PFSK-1 (cell line): Measurements from ENCODE around the gene PDZD7.

ENCODE experiments used
- FOXP2 ChIP-seq: optimal IDR thresholded peaks from 2 replicates; pipeline ENCODE3; 2011; ENCODE audit warnings: borderline replicate concordance, control low read depth, inconsistent platforms; ENCODE audit not compliant: insufficient read depth; ENCODE audit errors: extremely low read length, extremely low read depth
- POLR2AphosphoS5 ChIP-seq: IDR thresholded peaks from 2 replicates; pipeline ENCODE4 v1.6.1; 2012; ENCODE audit warnings: low read depth, mild to moderate bottlenecking, control low read depth, low read length, moderate library complexity
- SIN3A ChIP-seq: IDR thresholded peaks from 2 replicates; pipeline ENCODE4 v1.6.1; 2012; ENCODE audit warnings: mild to moderate bottlenecking, low read length, moderate library complexity, borderline replicate concordance; ENCODE audit not compliant: insufficient read depth
- TAF1 ChIP-seq: IDR thresholded peaks from 2 replicates; pipeline ENCODE4 v1.6.1; 2012; ENCODE audit warnings: low read length, control low read depth, borderline replicate concordance; ENCODE audit not compliant: insufficient read depth
- TF ChIP-seq, protein P1 (sequence below), 2 experiments: IDR thresholded peaks; 2 replicates each; pipeline versions ENCODE4 v1.6.1 to v1.8.0; 2011 to 2012; ENCODE audit warnings: low read depth in 2 of 2, low read length in 2 of 2, control low read depth in 1 of 2, inconsistent platforms in 1 of 2, mild to moderate bottlenecking in 1 of 2, moderate library complexity in 1 of 2; ENCODE audit not compliant: insufficient read depth in 1 of 2

The PDZD7 gene

DNA sequence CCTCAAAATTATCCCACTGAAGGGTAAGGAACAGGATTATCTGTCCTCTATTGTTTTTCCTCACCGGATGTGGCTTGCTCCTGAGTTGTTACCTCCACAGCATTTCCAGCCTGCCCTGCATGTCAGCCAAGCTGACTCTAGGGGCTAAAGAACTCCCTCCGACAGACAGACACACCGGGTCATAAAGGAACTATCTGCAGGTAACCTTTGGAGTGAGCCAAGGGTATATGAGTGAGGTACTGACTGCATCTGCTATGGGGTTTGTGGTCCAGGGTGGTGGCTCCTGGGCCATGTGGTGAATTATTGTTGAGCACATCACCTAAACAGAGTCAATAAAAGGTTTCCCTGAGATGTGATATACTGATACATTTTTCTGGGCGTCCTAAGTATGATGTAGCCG, 23.9 kb upstream of the PDZD7 start:
- no peak for TF ChIP-seq SIN3A
- no peak for TF ChIP-seq POLR2AphosphoS5
- TF ChIP-seq FOXP2, result no peak
- TF ChIP-seq, protein P1, sequence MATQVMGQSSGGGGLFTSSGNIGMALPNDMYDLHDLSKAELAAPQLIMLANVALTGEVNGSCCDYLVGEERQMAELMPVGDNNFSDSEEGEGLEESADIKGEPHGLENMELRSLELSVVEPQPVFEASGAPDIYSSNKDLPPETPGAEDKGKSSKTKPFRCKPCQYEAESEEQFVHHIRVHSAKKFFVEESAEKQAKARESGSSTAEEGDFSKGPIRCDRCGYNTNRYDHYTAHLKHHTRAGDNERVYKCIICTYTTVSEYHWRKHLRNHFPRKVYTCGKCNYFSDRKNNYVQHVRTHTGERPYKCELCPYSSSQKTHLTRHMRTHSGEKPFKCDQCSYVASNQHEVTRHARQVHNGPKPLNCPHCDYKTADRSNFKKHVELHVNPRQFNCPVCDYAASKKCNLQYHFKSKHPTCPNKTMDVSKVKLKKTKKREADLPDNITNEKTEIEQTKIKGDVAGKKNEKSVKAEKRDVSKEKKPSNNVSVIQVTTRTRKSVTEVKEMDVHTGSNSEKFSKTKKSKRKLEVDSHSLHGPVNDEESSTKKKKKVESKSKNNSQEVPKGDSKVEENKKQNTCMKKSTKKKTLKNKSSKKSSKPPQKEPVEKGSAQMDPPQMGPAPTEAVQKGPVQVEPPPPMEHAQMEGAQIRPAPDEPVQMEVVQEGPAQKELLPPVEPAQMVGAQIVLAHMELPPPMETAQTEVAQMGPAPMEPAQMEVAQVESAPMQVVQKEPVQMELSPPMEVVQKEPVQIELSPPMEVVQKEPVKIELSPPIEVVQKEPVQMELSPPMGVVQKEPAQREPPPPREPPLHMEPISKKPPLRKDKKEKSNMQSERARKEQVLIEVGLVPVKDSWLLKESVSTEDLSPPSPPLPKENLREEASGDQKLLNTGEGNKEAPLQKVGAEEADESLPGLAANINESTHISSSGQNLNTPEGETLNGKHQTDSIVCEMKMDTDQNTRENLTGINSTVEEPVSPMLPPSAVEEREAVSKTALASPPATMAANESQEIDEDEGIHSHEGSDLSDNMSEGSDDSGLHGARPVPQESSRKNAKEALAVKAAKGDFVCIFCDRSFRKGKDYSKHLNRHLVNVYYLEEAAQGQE (IDR thresholded peaks at IDR 0.05; ENCODE audit: insufficient read depth in 1 of 2, low read depth in 2 of 2, low read length in 2 of 2), result no peak
- TF ChIP-seq TAF1, result no peak

DNA sequence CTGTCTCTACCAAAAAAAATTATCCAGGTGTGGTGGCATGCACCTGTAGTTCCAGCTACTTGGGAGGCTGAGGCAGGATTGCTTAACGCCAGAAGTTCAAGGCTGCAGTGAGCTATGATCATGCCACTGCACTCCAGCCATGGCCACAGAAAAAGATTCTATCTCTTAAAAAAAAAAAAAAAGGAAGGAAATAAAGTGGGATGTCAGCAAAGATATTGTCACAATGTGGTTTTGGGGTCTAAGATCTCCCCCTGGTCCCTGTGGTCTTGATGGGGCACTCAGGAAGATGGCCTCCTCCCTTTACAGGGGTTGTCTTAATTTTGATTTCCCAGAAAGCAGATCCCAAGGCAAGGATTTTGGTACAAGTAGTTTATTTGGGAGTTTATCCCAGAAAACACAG, 23.4 kb upstream of the PDZD7 start:
- TF ChIP-seq TAF1, result no peak
- TF ChIP-seq SIN3A, result no peak
- no peak for TF ChIP-seq FOXP2
- TF ChIP-seq, protein P1 (IDR thresholded peaks at IDR 0.05; ENCODE audit: insufficient read depth in 1 of 2, low read depth in 2 of 2, low read length in 2 of 2), result no peak
- no peak for TF ChIP-seq POLR2AphosphoS5

DNA sequence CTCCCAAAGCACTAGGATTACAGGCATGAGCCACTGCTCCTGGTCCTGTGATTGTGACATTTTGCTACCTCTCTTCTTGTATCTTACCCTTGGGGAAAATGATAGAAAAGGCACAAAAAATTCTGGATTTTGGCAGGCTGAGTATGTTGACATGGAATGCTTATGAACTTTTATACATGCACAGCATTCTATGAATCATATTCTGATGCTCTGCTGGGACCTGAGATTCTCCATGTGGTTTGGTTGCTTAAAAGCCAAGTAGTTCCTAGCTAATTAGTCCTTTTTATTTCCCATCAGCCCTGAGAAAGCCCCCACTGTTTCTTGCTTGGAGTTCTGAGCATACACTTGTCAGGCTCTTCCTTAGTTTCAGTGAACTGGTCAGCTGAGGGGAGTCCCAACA, 22.6 kb upstream of the PDZD7 start:
- no peak for TF ChIP-seq FOXP2
- TF ChIP-seq, protein P1 (IDR thresholded peaks at IDR 0.05; ENCODE audit: insufficient read depth in 1 of 2, low read depth in 2 of 2, low read length in 2 of 2), result no peak
- TF ChIP-seq POLR2AphosphoS5, result no peak
- no peak for TF ChIP-seq TAF1
- TF ChIP-seq SIN3A, result no peak

DNA sequence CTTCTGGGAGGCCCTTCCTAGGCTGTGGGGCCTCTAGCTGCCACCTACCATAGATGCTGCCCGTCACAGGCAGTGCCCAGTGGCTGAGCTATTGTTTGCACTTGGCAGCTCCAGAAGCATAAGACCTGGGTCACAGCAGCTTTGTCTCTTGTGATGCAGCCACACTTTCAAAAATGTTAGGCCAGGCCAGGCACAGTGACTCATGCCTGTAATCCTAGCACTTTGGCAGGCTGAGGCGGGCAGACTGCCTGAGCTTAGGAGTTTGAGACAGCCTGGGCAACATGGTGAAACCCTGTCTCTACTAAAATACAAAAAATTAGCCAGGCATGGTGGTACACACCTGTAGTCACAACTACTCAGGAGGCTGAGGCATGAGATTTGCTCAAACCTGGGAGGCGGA, 21.4 kb upstream of the PDZD7 start:
- TF ChIP-seq SIN3A, result no peak
- no peak for TF ChIP-seq POLR2AphosphoS5
- TF ChIP-seq, protein P1 (IDR thresholded peaks at IDR 0.05; ENCODE audit: insufficient read depth in 1 of 2, low read depth in 2 of 2, low read length in 2 of 2), result no peak
- no peak for TF ChIP-seq TAF1
- TF ChIP-seq FOXP2, result no peak
